ENCODE results near the gene CNP. TPM values are rescaled to one million over a fixed set of nuclear protein-coding genes. Genes with fewer than 3 reads are reported as not detected.

Gene CNP
- total RNA-seq, 1 experiment from 2014 or later, result 79.9 TPM

DNA sequence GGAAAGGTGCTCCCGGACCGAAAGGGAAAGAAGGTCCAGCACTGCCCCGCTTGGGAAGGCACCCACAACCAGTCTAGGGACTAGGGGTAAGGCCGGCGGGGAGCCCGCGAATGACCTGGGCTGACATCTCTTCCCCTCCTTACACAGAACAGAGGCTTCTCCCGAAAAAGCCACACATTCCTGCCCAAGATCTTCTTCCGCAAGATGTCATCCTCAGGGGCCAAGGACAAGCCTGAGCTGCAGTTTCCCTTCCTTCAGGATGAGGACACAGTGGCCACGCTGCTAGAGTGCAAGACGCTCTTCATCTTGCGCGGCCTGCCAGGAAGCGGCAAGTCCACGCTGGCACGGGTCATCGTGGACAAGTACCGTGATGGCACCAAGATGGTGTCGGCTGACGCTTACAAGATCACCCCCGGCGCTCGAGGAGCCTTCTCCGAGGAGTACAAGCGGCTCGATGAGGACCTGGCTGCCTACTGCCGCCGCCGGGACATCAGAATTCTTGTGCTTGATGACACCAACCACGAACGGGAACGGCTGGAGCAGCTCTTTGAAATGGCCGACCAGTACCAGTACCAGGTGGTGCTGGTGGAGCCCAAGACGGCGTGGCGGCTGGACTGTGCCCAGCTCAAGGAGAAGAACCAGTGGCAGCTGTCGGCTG is 1.5 kb downstream of the CNP start:
- in situ Hi-C loops (cut with HindIII; ENCODE audit: low pct_unique_long_range_greater_than_20kb, low sequenced_read_pairs), result no loop called here
- ATAC-seq (no peak), DNase-seq (ENCODE audit: low read depth, low spot score) (no peak)
- peaks cover 28% of the 10 kb centered on the region for H3K4me1 ChIP-seq (ENCODE audit: control insufficient read depth, insufficient read depth, low read length)
- no peak overlapping the region for H3K27ac ChIP-seq (ENCODE audit: low read length)
- CTCF ChIA-PET, result no interaction called here
- H3K9me3 ChIP-seq (ENCODE audit: control insufficient read depth, insufficient read depth, low read depth, low read length), result no peaks in the 10 kb centered on the region
- no peaks in the 10 kb centered on the region; the same call in 1 of the 2 replicates for H3K36me3 ChIP-seq (ENCODE audit: control insufficient read depth, insufficient read depth, low read length)
- H3K27me3 ChIP-seq (ENCODE audit: control insufficient read depth, insufficient read depth, low read length), result no peaks in the 10 kb centered on the region
- intact Hi-C loops (cut with micrococcal nuclease; ENCODE audit: unreplicated experiment), result no loop called here
- POLR2A ChIA-PET, result interaction anchor here (0.6 kb wide), 2 partner anchors 15 to 300 kb away, joined by 3 to 11 read pairs; no protein-coding TSS in a partner anchor
- TF ChIP-seq TCF7L2 (IDR thresholded peaks at IDR 0.05; ENCODE audit: low read depth, low read length) (no peak), POLR2AphosphoS5 (IDR thresholded peaks at IDR 0.05; ENCODE audit: low read depth, low read length) (no peak), SIN3A (IDR thresholded peaks at IDR 0.05; ENCODE audit: borderline replicate concordance, insufficient read depth, low read depth, low read length) (no peak), REST (IDR thresholded peaks at IDR 0.05; ENCODE audit: insufficient read depth in 1 of 2, low read depth in 2 of 2, low read length in 1 of 2) (no peak)
- TF ChIP-seq, protein P1, sequence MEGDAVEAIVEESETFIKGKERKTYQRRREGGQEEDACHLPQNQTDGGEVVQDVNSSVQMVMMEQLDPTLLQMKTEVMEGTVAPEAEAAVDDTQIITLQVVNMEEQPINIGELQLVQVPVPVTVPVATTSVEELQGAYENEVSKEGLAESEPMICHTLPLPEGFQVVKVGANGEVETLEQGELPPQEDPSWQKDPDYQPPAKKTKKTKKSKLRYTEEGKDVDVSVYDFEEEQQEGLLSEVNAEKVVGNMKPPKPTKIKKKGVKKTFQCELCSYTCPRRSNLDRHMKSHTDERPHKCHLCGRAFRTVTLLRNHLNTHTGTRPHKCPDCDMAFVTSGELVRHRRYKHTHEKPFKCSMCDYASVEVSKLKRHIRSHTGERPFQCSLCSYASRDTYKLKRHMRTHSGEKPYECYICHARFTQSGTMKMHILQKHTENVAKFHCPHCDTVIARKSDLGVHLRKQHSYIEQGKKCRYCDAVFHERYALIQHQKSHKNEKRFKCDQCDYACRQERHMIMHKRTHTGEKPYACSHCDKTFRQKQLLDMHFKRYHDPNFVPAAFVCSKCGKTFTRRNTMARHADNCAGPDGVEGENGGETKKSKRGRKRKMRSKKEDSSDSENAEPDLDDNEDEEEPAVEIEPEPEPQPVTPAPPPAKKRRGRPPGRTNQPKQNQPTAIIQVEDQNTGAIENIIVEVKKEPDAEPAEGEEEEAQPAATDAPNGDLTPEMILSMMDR (IDR thresholded peaks at IDR 0.05), result no peak
- no TSS peak for BruUV-seq (replicated peaks)
- H3K4me3 ChIP-seq (ENCODE audit: low read depth in 2 of 2, low read length in 2 of 2), result peak overlapping the region; percentile 83 to 86

GRCh38 chr17:41968676-41969075 is 2.1 kb downstream of the CNP start:
- Histone ChIP-seq H3K27ac (ENCODE audit: low read length) (no peak overlapping the region), H3K27me3 (ENCODE audit: control insufficient read depth, insufficient read depth, low read length) (no peaks in the 10 kb centered on the region), H3K36me3 (ENCODE audit: control insufficient read depth, insufficient read depth, low read length) (no peaks in the 10 kb centered on the region; the same call in 1 of the 2 replicates), H3K4me1 (ENCODE audit: control insufficient read depth, insufficient read depth, low read length) (peaks cover 34% of the 10 kb centered on the region), H3K9me3 (ENCODE audit: control insufficient read depth, insufficient read depth, low read depth, low read length) (no peaks in the 10 kb centered on the region), H3K4me3 (ENCODE audit: low read depth in 2 of 2, low read length in 2 of 2) (no peak overlapping the region)
- no TSS peak for BruUV-seq (replicated peaks)
- intact Hi-C loops (cut with micrococcal nuclease; ENCODE audit: unreplicated experiment), result no loop called here
- CTCF ChIA-PET, result interaction anchor here (0.6 kb wide), 1 partner anchor 138 kb away, joined by 4 read pairs; no protein-coding TSS in a partner anchor
- POLR2A ChIA-PET, result interaction anchor here (0.6 kb wide), 1 partner anchor 301 kb away, joined by 3 read pairs; no protein-coding TSS in a partner anchor
- TF ChIP-seq REST (IDR thresholded peaks at IDR 0.05; ENCODE audit: insufficient read depth in 1 of 2, low read depth in 2 of 2, low read length in 1 of 2) (no peak), TCF7L2 (IDR thresholded peaks at IDR 0.05; ENCODE audit: low read depth, low read length) (no peak), POLR2AphosphoS5 (IDR thresholded peaks at IDR 0.05; ENCODE audit: low read depth, low read length) (no peak), SIN3A (IDR thresholded peaks at IDR 0.05; ENCODE audit: borderline replicate concordance, insufficient read depth, low read depth, low read length) (no peak)
- TF ChIP-seq, protein P1 (IDR thresholded peaks at IDR 0.05), result no peak
- DNase-seq (ENCODE audit: low read depth, low spot score) (no peak), ATAC-seq (no peak)
- in situ Hi-C loops (cut with HindIII; ENCODE audit: low pct_unique_long_range_greater_than_20kb, low sequenced_read_pairs), result no loop called here

Measured in Panc1 (cell line).